Neutrophil (primary cell): ENCODE data around the gene SAFB2.

ENCODE experiments used
- H3K27ac ChIP-seq: fragments of 200-600 bp; sonication (generic); 2 replicates; pipeline ENCODE4 v1.5.1; 2016; ENCODE audit warnings: mild to moderate bottlenecking, moderate library complexity
- H3K27me3 ChIP-seq: fragments of 200-600 bp; sonication (generic); 2 replicates; pipeline ENCODE4 v1.6.0; 2016; ENCODE audit warnings: mild to moderate bottlenecking
- H3K36me3 ChIP-seq: fragments of 200-600 bp; sonication (generic); 2 replicates; pipeline ENCODE4 v1.5.1; 2017
- H3K4me1 ChIP-seq, 2 experiments: fragments of 200-600 bp in 1 of 2; sonication (generic) in 1 of 2; 1 replicate in 1 of 2; 2 replicates in 1 of 2; pipeline versions ENCODE4 v1.5.1 to v1.6.1; 2013 to 2016; ENCODE audit warnings: low read depth in 1 of 2, low read length in 1 of 2, mild to moderate bottlenecking in 1 of 2, moderate library complexity in 1 of 2; ENCODE audit not compliant: control insufficient read depth in 1 of 2, insufficient read depth in 1 of 2
- H3K4me3 ChIP-seq, 2 experiments: fragments of 200-600 bp in 1 of 2; sonication (generic) in 1 of 2; 1 replicate in 1 of 2; 2 replicates in 1 of 2; pipeline ENCODE4 v1.5.1; 2013 to 2016; ENCODE audit warnings: low read depth in 1 of 2, low read length in 1 of 2, mild to moderate bottlenecking in 1 of 2, moderate library complexity in 1 of 2
- H3K9me3 ChIP-seq: fragments of 200-600 bp; sonication (generic); 2 replicates; pipeline ENCODE4 v1.5.1; 2016
- TF ChIP-seq, protein P1 (sequence below): fragments of 200-600 bp; sonication (generic); IDR thresholded peaks from 2 replicates; pipeline ENCODE4 v1.5.1; 2016; ENCODE audit warnings: antibody characterized with exemption

SAFB2 gene

GRCh38 chr19:5542665-5543064, 79.9 kb downstream of the SAFB2 start:
- Histone ChIP-seq H3K27me3 (peaks cover 23% of the 10 kb centered on the region), H3K4me1 (no peaks in the 10 kb centered on the region), H3K27ac (no peak overlapping the region), H3K4me3 (no peak overlapping the region), H3K9me3 (no peaks in the 10 kb centered on the region), H3K36me3 (no peaks in the 10 kb centered on the region)
- TF ChIP-seq, protein P1, sequence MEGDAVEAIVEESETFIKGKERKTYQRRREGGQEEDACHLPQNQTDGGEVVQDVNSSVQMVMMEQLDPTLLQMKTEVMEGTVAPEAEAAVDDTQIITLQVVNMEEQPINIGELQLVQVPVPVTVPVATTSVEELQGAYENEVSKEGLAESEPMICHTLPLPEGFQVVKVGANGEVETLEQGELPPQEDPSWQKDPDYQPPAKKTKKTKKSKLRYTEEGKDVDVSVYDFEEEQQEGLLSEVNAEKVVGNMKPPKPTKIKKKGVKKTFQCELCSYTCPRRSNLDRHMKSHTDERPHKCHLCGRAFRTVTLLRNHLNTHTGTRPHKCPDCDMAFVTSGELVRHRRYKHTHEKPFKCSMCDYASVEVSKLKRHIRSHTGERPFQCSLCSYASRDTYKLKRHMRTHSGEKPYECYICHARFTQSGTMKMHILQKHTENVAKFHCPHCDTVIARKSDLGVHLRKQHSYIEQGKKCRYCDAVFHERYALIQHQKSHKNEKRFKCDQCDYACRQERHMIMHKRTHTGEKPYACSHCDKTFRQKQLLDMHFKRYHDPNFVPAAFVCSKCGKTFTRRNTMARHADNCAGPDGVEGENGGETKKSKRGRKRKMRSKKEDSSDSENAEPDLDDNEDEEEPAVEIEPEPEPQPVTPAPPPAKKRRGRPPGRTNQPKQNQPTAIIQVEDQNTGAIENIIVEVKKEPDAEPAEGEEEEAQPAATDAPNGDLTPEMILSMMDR: no peak

DNA sequence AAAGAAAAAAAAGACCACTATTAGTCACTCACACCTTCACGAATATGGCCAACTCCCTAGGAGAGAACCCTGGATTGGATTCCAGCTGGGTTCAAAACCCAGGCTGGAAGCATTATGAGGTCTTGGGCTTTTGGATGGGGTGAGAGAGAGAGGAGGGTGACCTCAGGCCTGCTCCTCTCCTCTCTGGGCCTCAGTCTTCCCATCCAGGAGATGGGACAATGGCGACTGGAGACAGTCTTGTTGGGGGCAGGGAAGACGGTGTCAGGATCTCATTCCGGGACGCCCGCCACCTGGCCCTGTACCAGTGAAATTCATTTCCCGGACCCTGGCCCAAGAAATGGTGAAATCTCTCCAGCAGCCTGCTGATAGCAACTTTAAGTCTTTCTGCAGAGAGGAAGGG, 81.1 kb downstream of the SAFB2 start:
- no peaks in the 10 kb centered on the region for H3K9me3 ChIP-seq
- H3K36me3 ChIP-seq: no peaks in the 10 kb centered on the region
- H3K4me3 ChIP-seq: no peak overlapping the region
- no peaks in the 10 kb centered on the region for H3K4me1 ChIP-seq
- H3K27me3 ChIP-seq: peaks cover 35% of the 10 kb centered on the region
- H3K27ac ChIP-seq: no peak overlapping the region
- TF ChIP-seq, protein P1: no peak

DNA sequence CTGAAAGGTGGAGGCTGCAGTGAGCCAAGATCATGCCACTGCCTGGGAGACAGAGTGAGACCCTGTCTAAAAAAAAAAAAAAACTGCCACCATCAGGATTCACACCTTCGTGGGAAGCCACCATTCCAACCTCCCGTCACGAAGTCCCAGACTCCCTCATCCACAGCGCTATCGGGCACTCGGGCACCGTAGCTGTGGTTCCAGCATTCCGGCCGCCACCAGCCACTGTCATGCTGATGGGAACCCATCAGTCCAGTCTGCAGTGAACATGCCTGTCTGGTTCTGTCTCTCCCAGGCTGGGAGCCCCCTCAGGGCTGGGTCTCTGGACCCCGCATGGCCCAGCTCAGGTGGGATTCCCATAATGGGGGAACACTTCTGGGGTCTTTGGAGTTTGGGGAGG, 82.4 kb downstream of the SAFB2 start:
- no peak overlapping the region for H3K4me3 ChIP-seq
- TF ChIP-seq, protein P1: no peak
- no peaks in the 10 kb centered on the region for H3K4me1 ChIP-seq
- peaks cover 46% of the 10 kb centered on the region for H3K27me3 ChIP-seq
- no peaks in the 10 kb centered on the region for H3K36me3 ChIP-seq
- peaks cover 4% of the 10 kb centered on the region for H3K9me3 ChIP-seq
- H3K27ac ChIP-seq: no peak overlapping the region

DNA sequence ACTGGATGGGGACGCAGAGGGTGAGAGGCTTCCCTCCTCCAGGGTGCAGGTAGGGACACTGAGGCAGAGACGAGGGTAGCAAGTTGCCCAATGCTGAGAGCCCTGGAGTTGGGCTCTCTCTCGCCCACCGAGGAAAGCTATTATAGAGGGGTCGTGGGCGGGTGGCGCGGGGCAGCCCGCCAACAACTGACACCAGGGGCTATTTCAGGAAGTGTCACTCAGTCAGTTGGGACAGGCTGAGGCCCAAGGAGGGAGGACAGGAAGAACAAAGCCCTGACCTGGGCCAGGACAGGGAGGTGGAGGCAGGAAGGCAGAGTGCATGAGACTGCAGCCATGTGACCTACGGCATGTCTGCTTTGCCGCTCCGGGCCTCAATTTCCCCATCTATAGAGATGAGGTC, 84.7 kb downstream of the SAFB2 start:
- Histone ChIP-seq H3K4me3 (no peak overlapping the region), H3K27ac (no peak overlapping the region), H3K9me3 (peaks cover 12% of the 10 kb centered on the region), H3K4me1 (no peaks in the 10 kb centered on the region), H3K27me3 (peaks cover 47% of the 10 kb centered on the region), H3K36me3 (no peaks in the 10 kb centered on the region)
- TF ChIP-seq, protein P1: no peak
